Progenitor cell of endocrine pancreas (in vitro differentiated cells): ENCODE results near the gene CSF1R. TPM values are rescaled to one million over a fixed set of nuclear protein-coding genes. Genes with fewer than 3 reads are reported as not detected.

Experiments used
- DNase-seq: peaks from one replicate; pipeline ENCODE4 v3.0.0; 2021; ENCODE audit warnings: low spot score; ENCODE audit not compliant: unreplicated experiment
- H3K27ac Mint-ChIP-seq: 2 replicates; pipeline ENCODE4 v1.8.0; 2021; ENCODE audit warnings: mild to moderate bottlenecking, moderate library complexity, mixed read lengths
- H3K27me3 Mint-ChIP-seq: 2 replicates; pipeline ENCODE4 v1.8.0; 2021; ENCODE audit warnings: mixed read lengths
- H3K36me3 Mint-ChIP-seq: 2 replicates; pipeline ENCODE4 v1.8.0; 2022; ENCODE audit warnings: mixed read lengths; ENCODE audit not compliant: insufficient read depth
- H3K4me1 Mint-ChIP-seq: 2 replicates; pipeline ENCODE4 v1.8.0; 2021; ENCODE audit warnings: low read depth, mixed read lengths
- H3K4me3 Mint-ChIP-seq: 2 replicates; pipeline ENCODE4 v1.8.0; 2021; ENCODE audit warnings: low read depth, mild to moderate bottlenecking, moderate library complexity, mixed read lengths
- H3K9me3 Mint-ChIP-seq: 2 replicates; pipeline ENCODE4 v1.8.0; 2021; ENCODE audit warnings: low read depth, mixed read lengths
- CTCF ChIP-seq: fragments of 200-600 bp; sonication (generic); IDR thresholded peaks from one replicate; pipeline ENCODE4 v1.5.0; 2021; ENCODE audit warnings: antibody characterized with exemption, mild to moderate bottlenecking; ENCODE audit not compliant: unreplicated experiment
- total RNA-seq: library from RNA; stranded (reverse); gene quantifications from 2 replicates; pipeline ENCODE4 v1.2.1, GENCODE V29; 2021

Gene CSF1R
- total RNA-seq, 1 donor from 2014 or later = not detected

- Mint-ChIP-seq H3K4me1 (peaks cover 3% of the 10 kb centered on the region), H3K27me3 (peaks cover 45% of the 10 kb centered on the region), H3K4me3 (no peak overlapping the region), H3K9me3 (no peaks in the 10 kb centered on the region), H3K27ac (no peak overlapping the region), H3K36me3 (no peaks in the 10 kb centered on the region)
- DNase-seq = no peak
- no peak for TF ChIP-seq CTCF
Measured at GRCh38 chr5:150123542-150123941, 37.2 kb upstream of the CSF1R start.

GRCh38 chr5:150122536-150123481 is 36.5 kb upstream of the CSF1R start:
- no peak overlapping the region for H3K4me3 Mint-ChIP-seq
- no peak for DNase-seq
- H3K9me3 Mint-ChIP-seq = no peaks in the 10 kb centered on the region
- no peak for TF ChIP-seq CTCF
- peaks cover 38% of the 10 kb centered on the region for H3K27me3 Mint-ChIP-seq
- no peak overlapping the region for H3K27ac Mint-ChIP-seq
- no peaks in the 10 kb centered on the region for H3K36me3 Mint-ChIP-seq
- H3K4me1 Mint-ChIP-seq = peaks cover 3% of the 10 kb centered on the region

- Mint-ChIP-seq H3K27ac (no peak overlapping the region), H3K4me3 (no peak overlapping the region)
- no peak for DNase-seq
Measured at GRCh38 chr5:150122158-150122510, 35.8 kb upstream of the CSF1R start.

GRCh38 chr5:150121448-150122157 is 35.2 kb upstream of the CSF1R start:
- Mint-ChIP-seq H3K4me1 (peaks cover 3% of the 10 kb centered on the region), H3K27ac (no peak overlapping the region), H3K27me3 (peaks cover 31% of the 10 kb centered on the region), H3K4me3 (no peak overlapping the region), H3K9me3 (no peaks in the 10 kb centered on the region), H3K36me3 (no peaks in the 10 kb centered on the region)
- DNase-seq = no peak
- no peak for TF ChIP-seq CTCF

More at GRCh38 chr5:150122158-150122510, 35.8 kb upstream of the CSF1R start:
- peak; percentile 25 for TF ChIP-seq CTCF
- no peaks in the 10 kb centered on the region for H3K36me3 Mint-ChIP-seq
- H3K27me3 Mint-ChIP-seq = peaks cover 34% of the 10 kb centered on the region
- peaks cover 3% of the 10 kb centered on the region for H3K4me1 Mint-ChIP-seq
- no peaks in the 10 kb centered on the region for H3K9me3 Mint-ChIP-seq

- peaks cover 24% of the 10 kb centered on the region for H3K27me3 Mint-ChIP-seq
- no peak overlapping the region for H3K4me3 Mint-ChIP-seq
- DNase-seq = no peak
- no peak for TF ChIP-seq CTCF
- peaks cover 3% of the 10 kb centered on the region for H3K4me1 Mint-ChIP-seq
- H3K27ac Mint-ChIP-seq = no peak overlapping the region
- H3K36me3 Mint-ChIP-seq = no peaks in the 10 kb centered on the region
- H3K9me3 Mint-ChIP-seq = no peaks in the 10 kb centered on the region
Measured at GRCh38 chr5:150120617-150121447, 34.5 kb upstream of the CSF1R start.
